Osteoblast (primary cell): ENCODE results near the gene ITGB4. TPM values are rescaled to one million over a fixed set of nuclear protein-coding genes. Genes with fewer than 3 reads are reported as not detected.
A peak's percentile ranks its signal among the peaks of the same experiment; 100 is the strongest.

ENCODE experiments used
- DNase-seq: peaks from one replicate; pipeline ENCODE4 v3.0.0; 2011; ENCODE audit warnings: low spot score, mixed read lengths; ENCODE audit not compliant: insufficient read length; ENCODE audit errors: missing footprints
- H2AFZ ChIP-seq: 2 replicates; pipeline ENCODE4 v1.6.0; 2011; ENCODE audit warnings: mild to moderate bottlenecking, low read length
- H3K27ac ChIP-seq: 2 replicates; pipeline ENCODE4 v1.5.1; 2011; ENCODE audit warnings: mild to moderate bottlenecking, low read depth, low read length, moderate library complexity
- H3K27me3 ChIP-seq: 2 replicates; pipeline ENCODE4 v1.6.0; 2012; ENCODE audit warnings: mild to moderate bottlenecking, control low read depth, inconsistent platforms, low read length, moderate library complexity; ENCODE audit not compliant: insufficient read depth
- H3K36me3 ChIP-seq: 2 replicates; pipeline ENCODE4 v1.5.1; 2011; ENCODE audit warnings: mild to moderate bottlenecking, low read length, control low read depth, moderate library complexity; ENCODE audit not compliant: insufficient read depth
- H3K4me1 ChIP-seq: 2 replicates; pipeline ENCODE4 v1.5.1; 2011; ENCODE audit warnings: mild to moderate bottlenecking, low read length, control low read depth, moderate library complexity; ENCODE audit not compliant: insufficient read depth
- H3K4me2 ChIP-seq: 2 replicates; pipeline ENCODE4 v1.6.0; 2011; ENCODE audit warnings: mild to moderate bottlenecking, low read length; ENCODE audit not compliant: insufficient read depth
- H3K4me3 ChIP-seq: fragments of 200-600 bp; sonication (generic); 3 replicates; pipeline ENCODE4 v1.5.1; 2012; ENCODE audit warnings: mild to moderate bottlenecking, low read length, inconsistent platforms; ENCODE audit not compliant: insufficient read depth
- H3K79me2 ChIP-seq: 2 replicates; pipeline ENCODE4 v1.6.0; 2012; ENCODE audit warnings: mild to moderate bottlenecking, low read length, control low read depth, inconsistent platforms; ENCODE audit not compliant: insufficient read depth
- H3K9me3 ChIP-seq: 2 replicates; pipeline ENCODE4 v1.5.1; 2011; ENCODE audit warnings: low read depth, low read length, control low read depth
- H4K20me1 ChIP-seq: 2 replicates; pipeline ENCODE4 v1.6.0; 2012; ENCODE audit warnings: mild to moderate bottlenecking, low read length, control low read depth; ENCODE audit not compliant: insufficient read depth
- CTCF ChIP-seq: IDR thresholded peaks from 2 replicates; pipeline ENCODE4 v1.5.1; 2011; ENCODE audit warnings: mild to moderate bottlenecking, low read depth, low read length, moderate library complexity; ENCODE audit errors: extremely low read depth
- total RNA-seq: library from RNA; depleted of rRNA; stranded (reverse); fragments of >200 nt; gene quantifications from 2 replicates; pipeline ENCODE4 v1.2.3, GENCODE V29; 2012

The ITGB4 gene
- total RNA-seq, 1 donor: 0.36 TPM

- H3K27me3 ChIP-seq: no peaks in the 10 kb centered on the region
- TF ChIP-seq CTCF: no peak
- H2AFZ ChIP-seq: no peak overlapping the region
Observed at GRCh38 chr17:75712446-75712845, 8.8 kb upstream of the ITGB4 start.

GRCh38 chr17:75719732-75720131 is 1.5 kb upstream of the ITGB4 start:
- TF ChIP-seq CTCF: no peak
- Histone ChIP-seq H3K4me3 (no peak overlapping the region), H3K27ac (no peak overlapping the region), H4K20me1 (no peaks in the 10 kb centered on the region), H3K9me3 (no peaks in the 10 kb centered on the region), H3K36me3 (no peaks in the 10 kb centered on the region), H3K4me2 (no peak overlapping the region), H2AFZ (no peak overlapping the region), H3K27me3 (peaks cover 32% of the 10 kb centered on the region), H3K79me2 (no peaks in the 10 kb centered on the region), H3K4me1 (no peaks in the 10 kb centered on the region)
- DNase-seq: peak; percentile 50

More at GRCh38 chr17:75712446-75712845, 8.8 kb upstream of the ITGB4 start:
- Histone ChIP-seq H3K4me2 (no peak overlapping the region), H3K27ac (no peak overlapping the region), H4K20me1 (no peaks in the 10 kb centered on the region), H3K4me3 (no peak overlapping the region), H3K4me1 (peaks cover under 1% of the 10 kb centered on the region), H3K9me3 (no peaks in the 10 kb centered on the region), H3K36me3 (peaks cover 8% of the 10 kb centered on the region), H3K79me2 (no peaks in the 10 kb centered on the region)
- no peak for DNase-seq

- no peaks in the 10 kb centered on the region for H3K9me3 ChIP-seq
- H2AFZ ChIP-seq: no peak overlapping the region
- H3K79me2 ChIP-seq: no peaks in the 10 kb centered on the region
- H3K27ac ChIP-seq: no peak overlapping the region
- no peak overlapping the region for H3K4me3 ChIP-seq
- H4K20me1 ChIP-seq: no peaks in the 10 kb centered on the region
- DNase-seq: peak; percentile 90
- no peak for TF ChIP-seq CTCF
- H3K36me3 ChIP-seq: no peaks in the 10 kb centered on the region
- peaks cover 32% of the 10 kb centered on the region for H3K27me3 ChIP-seq
- no peaks in the 10 kb centered on the region for H3K4me1 ChIP-seq
- H3K4me2 ChIP-seq: no peak overlapping the region
Observed at GRCh38 chr17:75721463-75722011, 278 bp downstream of the ITGB4 start.

- H3K4me2 ChIP-seq: no peak overlapping the region
- no peaks in the 10 kb centered on the region for H3K36me3 ChIP-seq
- no peak overlapping the region for H3K4me3 ChIP-seq
- DNase-seq: peak; percentile 80
- H3K79me2 ChIP-seq: no peaks in the 10 kb centered on the region
- H3K4me1 ChIP-seq: no peaks in the 10 kb centered on the region
- no peak overlapping the region for H3K27ac ChIP-seq
- no peaks in the 10 kb centered on the region for H4K20me1 ChIP-seq
- peaks cover 32% of the 10 kb centered on the region for H3K27me3 ChIP-seq
- H3K9me3 ChIP-seq: no peaks in the 10 kb centered on the region
- H2AFZ ChIP-seq: no peak overlapping the region
- TF ChIP-seq CTCF: no peak
Observed at GRCh38 chr17:75722076-75722475, 817 bp downstream of the ITGB4 start.
